DOHH2 (cell line): Measurements from ENCODE around the gene FCRL1.

Experiments used
- H3F3A ChIP-seq: fragments of 200-600 bp; sonication (generic), shearing (Covaris generic); 2 replicates; pipeline ENCODE4 v1.6.0; 2016; ENCODE audit warnings: antibody characterized with exemption, mild to moderate bottlenecking; ENCODE audit not compliant: control insufficient read depth, insufficient read depth
- H3K27ac ChIP-seq: fragments of 200-600 bp; sonication (generic); 2 replicates; pipeline ENCODE4 v1.5.1; 2014; ENCODE audit warnings: low read depth, mild to moderate bottlenecking, low read length, moderate library complexity
- H3K27me3 ChIP-seq: fragments of 200-600 bp; sonication (generic); 2 replicates; pipeline ENCODE4 v1.6.1; 2014; ENCODE audit warnings: mild to moderate bottlenecking, low read length, mixed read lengths; ENCODE audit not compliant: control insufficient read depth
- H3K36me3 ChIP-seq: fragments of 200-600 bp; sonication (generic); 2 replicates; pipeline ENCODE4 v1.6.1; 2014; ENCODE audit warnings: mild to moderate bottlenecking, low read length, moderate library complexity, mixed read lengths; ENCODE audit not compliant: control insufficient read depth
- H3K4me1 ChIP-seq: fragments of 200-600 bp; sonication (generic); 2 replicates; pipeline ENCODE4 v1.6.1; 2014; ENCODE audit warnings: mild to moderate bottlenecking, low read length, mixed read lengths; ENCODE audit not compliant: control insufficient read depth
- H3K4me2 ChIP-seq: fragments of 200-600 bp; sonication (generic); 2 replicates; pipeline ENCODE4 v1.6.0; 2014; ENCODE audit warnings: mild to moderate bottlenecking, low read length, moderate library complexity
- H3K4me3 ChIP-seq: fragments of 200-600 bp; sonication (generic); 2 replicates; pipeline ENCODE4 v1.5.1; 2014; ENCODE audit warnings: mild to moderate bottlenecking, low read length, mixed read lengths
- H3K79me2 ChIP-seq: fragments of 200-600 bp; sonication (generic); 2 replicates; pipeline ENCODE4 v1.6.1; 2014; ENCODE audit warnings: mild to moderate bottlenecking, low read length, mixed read lengths; ENCODE audit not compliant: control insufficient read depth
- H3K9me2 ChIP-seq: fragments of 200-600 bp; sonication (generic); replicated peaks from 2 replicates; pipeline ENCODE4 v1.6.1; 2014; ENCODE audit warnings: mild to moderate bottlenecking, low read length, mixed read lengths; ENCODE audit not compliant: control insufficient read depth
- H3K9me3 ChIP-seq: fragments of 200-600 bp; sonication (generic); 2 replicates; pipeline ENCODE4 v1.6.1; 2014; ENCODE audit warnings: antibody characterized with exemption, low read length, mixed read lengths; ENCODE audit not compliant: control insufficient read depth, insufficient read depth
- H4K20me1 ChIP-seq: fragments of 200-600 bp; sonication (generic); 2 replicates; pipeline ENCODE4 v1.6.0; 2014; ENCODE audit warnings: low read depth, mild to moderate bottlenecking, antibody characterized with exemption, low read length, moderate library complexity; ENCODE audit not compliant: control insufficient read depth, insufficient read depth
- CTCF ChIP-seq: fragments of 200-600 bp; sonication (generic); IDR thresholded peaks from one replicate; pipeline ENCODE4 v1.5.1; 2014; ENCODE audit warnings: antibody characterized with exemption, mild to moderate bottlenecking, low read depth, low read length; ENCODE audit not compliant: poor library complexity, severe bottlenecking
- EZH2phosphoT487 ChIP-seq: fragments of 200-600 bp; sonication (generic); IDR thresholded peaks from 2 replicates; pipeline ENCODE4 v1.6.1; 2017; ENCODE audit warnings: borderline replicate concordance, mild to moderate bottlenecking, antibody characterized with exemption, low read length, moderate library complexity, mixed read lengths

Gene FCRL1

GRCh38 chr1:157771661-157772425 lies 48.1 kb downstream of the FCRL1 start:
- TF ChIP-seq CTCF (no peak), EZH2phosphoT487 (no peak)
- peaks cover 69% of the 10 kb centered on the region for H3K4me1 ChIP-seq
- H3K36me3 ChIP-seq, result no peaks in the 10 kb centered on the region
- H3K4me3 ChIP-seq, result no peak overlapping the region
- no peaks in the 10 kb centered on the region for H4K20me1 ChIP-seq
- H3K79me2 ChIP-seq, result no peaks in the 10 kb centered on the region
- no peaks in the 10 kb centered on the region for H3K9me3 ChIP-seq
- no peak overlapping the region for H3K4me2 ChIP-seq
- peaks cover 4% of the 10 kb centered on the region; the same call in 1 of the 2 replicates for H3F3A ChIP-seq
- H3K27me3 ChIP-seq, result no peaks in the 10 kb centered on the region
- no peak overlapping the region for H3K27ac ChIP-seq
- H3K9me2 ChIP-seq, result no peaks in the 10 kb centered on the region

GRCh38 chr1:157770442-157771043 lies 49.4 kb downstream of the FCRL1 start:
- H3K9me2 ChIP-seq, result no peaks in the 10 kb centered on the region
- no peak overlapping the region for H3K4me3 ChIP-seq
- H3K79me2 ChIP-seq, result no peaks in the 10 kb centered on the region
- peaks cover 4% of the 10 kb centered on the region; the same call in 1 of the 2 replicates for H3F3A ChIP-seq
- H4K20me1 ChIP-seq, result no peaks in the 10 kb centered on the region
- peaks cover 58% of the 10 kb centered on the region for H3K4me1 ChIP-seq
- TF ChIP-seq CTCF (peak; percentile 82), EZH2phosphoT487 (no peak)
- H3K36me3 ChIP-seq, result no peaks in the 10 kb centered on the region
- H3K4me2 ChIP-seq, result no peak overlapping the region
- no peaks in the 10 kb centered on the region for H3K9me3 ChIP-seq
- no peak overlapping the region for H3K27ac ChIP-seq
- no peaks in the 10 kb centered on the region for H3K27me3 ChIP-seq

- Histone ChIP-seq H3K9me3 (no peaks in the 10 kb centered on the region), H3K4me2 (no peak overlapping the region), H3K36me3 (no peaks in the 10 kb centered on the region), H3K79me2 (no peaks in the 10 kb centered on the region), H4K20me1 (no peaks in the 10 kb centered on the region), H3K4me1 (peaks cover 22% of the 10 kb centered on the region), H3F3A (no peaks in the 10 kb centered on the region), H3K27ac (no peak overlapping the region), H3K27me3 (no peaks in the 10 kb centered on the region), H3K9me2 (no peaks in the 10 kb centered on the region), H3K4me3 (no peak overlapping the region)
- TF ChIP-seq EZH2phosphoT487, result no peak
- TF ChIP-seq CTCF, result no peak
Observed at GRCh38 chr1:157766792-157767191, 53.1 kb downstream of the FCRL1 start.
